ENCODE data around the gene MC2R. TPM values are rescaled to one million over a fixed set of nuclear protein-coding genes. Genes with fewer than 3 reads are reported as not detected.

The MC2R gene
- total RNA-seq, 2 donors from 2014 or later, result not detected

DNA sequence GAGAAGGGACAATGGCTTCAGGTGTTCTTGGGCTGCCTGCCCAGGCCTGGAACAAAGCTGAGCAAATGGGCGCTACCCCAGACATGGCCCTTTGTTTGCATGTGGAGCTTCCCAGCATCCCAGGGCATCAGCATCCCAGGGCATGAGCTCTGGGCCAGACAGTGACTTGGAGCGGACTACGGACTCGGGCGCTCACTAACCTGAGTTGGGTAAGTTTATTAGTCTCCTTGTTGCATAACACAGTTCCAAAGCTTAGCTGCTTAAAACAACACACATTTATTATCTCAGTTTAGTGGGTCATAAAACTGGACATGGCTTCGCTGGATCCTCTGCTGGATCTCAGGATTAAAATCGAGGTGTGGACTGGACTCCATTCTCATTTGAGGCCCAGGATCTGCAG lies 35.8 kb downstream of the MC2R start:
- Histone ChIP-seq H3K27ac (no peak overlapping the region), H3K9me3 (no peaks in the 10 kb centered on the region), H3K27me3 (no peaks in the 10 kb centered on the region), H3K4me1 (no peaks in the 10 kb centered on the region), H3K36me3 (no peaks in the 10 kb centered on the region), H3K4me3 (no peak overlapping the region)
- TF ChIP-seq, protein P1, sequence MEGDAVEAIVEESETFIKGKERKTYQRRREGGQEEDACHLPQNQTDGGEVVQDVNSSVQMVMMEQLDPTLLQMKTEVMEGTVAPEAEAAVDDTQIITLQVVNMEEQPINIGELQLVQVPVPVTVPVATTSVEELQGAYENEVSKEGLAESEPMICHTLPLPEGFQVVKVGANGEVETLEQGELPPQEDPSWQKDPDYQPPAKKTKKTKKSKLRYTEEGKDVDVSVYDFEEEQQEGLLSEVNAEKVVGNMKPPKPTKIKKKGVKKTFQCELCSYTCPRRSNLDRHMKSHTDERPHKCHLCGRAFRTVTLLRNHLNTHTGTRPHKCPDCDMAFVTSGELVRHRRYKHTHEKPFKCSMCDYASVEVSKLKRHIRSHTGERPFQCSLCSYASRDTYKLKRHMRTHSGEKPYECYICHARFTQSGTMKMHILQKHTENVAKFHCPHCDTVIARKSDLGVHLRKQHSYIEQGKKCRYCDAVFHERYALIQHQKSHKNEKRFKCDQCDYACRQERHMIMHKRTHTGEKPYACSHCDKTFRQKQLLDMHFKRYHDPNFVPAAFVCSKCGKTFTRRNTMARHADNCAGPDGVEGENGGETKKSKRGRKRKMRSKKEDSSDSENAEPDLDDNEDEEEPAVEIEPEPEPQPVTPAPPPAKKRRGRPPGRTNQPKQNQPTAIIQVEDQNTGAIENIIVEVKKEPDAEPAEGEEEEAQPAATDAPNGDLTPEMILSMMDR (IDR thresholded peaks at IDR 0.05), result no peak
- DNase-seq (ENCODE audit: low spot score), result no peak

DNA sequence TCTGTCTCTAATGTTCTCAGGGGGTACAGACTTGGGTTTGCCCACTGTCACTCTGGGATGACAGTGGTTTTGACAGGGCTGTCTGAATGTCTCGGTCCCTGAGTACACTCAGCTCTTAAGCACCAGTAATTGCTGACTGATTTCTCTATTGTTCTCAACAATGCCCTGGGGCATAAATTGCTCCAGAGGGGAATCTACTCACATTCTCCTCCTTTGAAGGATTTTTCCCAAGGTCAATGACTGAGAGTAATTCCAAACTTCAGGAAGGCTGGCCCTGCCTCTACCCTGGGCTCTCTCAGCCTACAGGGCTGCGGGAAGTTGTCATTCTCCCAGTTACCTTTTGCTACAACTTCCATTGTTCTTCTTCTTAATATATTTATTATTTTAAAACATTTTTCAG lies 36.5 kb downstream of the MC2R start:
- no peak for DNase-seq (ENCODE audit: low spot score)
- Histone ChIP-seq H3K36me3 (no peaks in the 10 kb centered on the region), H3K4me3 (no peak overlapping the region), H3K4me1 (no peaks in the 10 kb centered on the region), H3K9me3 (no peaks in the 10 kb centered on the region), H3K27ac (no peak overlapping the region), H3K27me3 (no peaks in the 10 kb centered on the region)
- TF ChIP-seq, protein P1 (IDR thresholded peaks at IDR 0.05), result no peak

DNA sequence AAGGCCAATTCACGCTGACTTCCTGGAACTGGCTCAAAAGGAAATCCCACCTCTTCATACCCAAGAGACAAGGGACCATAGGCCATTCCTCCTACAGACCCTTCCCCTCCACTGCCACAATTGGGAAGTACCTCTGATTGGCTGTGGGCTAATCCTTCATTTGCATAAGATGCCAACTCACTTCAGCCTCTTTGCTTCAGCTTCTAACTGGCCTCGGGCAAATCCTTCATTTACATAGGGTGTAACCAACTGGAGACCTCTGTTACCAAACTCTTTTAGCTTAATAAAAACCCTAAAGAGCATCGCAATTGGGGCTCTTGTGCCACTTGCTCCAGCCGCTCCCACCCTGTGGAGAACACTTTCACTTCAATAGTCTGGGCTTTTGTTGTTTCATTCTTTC lies 38.2 kb downstream of the MC2R start:
- Histone ChIP-seq H3K27ac (no peak overlapping the region), H3K9me3 (no peaks in the 10 kb centered on the region), H3K4me1 (no peaks in the 10 kb centered on the region), H3K4me3 (no peak overlapping the region), H3K27me3 (no peaks in the 10 kb centered on the region), H3K36me3 (no peaks in the 10 kb centered on the region)
- TF ChIP-seq, protein P1 (IDR thresholded peaks at IDR 0.05), result no peak
- DNase-seq (ENCODE audit: low spot score), result no peak

DNA sequence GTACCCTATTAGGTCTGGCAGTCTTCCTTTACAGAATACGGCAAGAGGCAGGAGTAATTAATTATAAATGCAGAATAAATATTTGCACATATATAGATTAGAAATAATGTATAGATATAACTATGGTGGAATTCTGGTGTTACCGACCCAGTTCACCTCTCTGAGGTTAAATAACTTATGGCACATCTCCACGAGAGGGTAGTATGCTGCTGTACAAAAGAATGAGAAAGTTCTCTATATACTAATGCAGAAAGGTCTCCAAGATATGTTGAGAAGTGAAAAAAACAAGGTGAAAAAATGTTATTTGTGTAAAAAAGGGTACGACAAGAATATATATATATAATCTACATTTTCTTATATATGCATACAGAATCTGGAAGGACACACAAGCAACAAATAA lies 40.8 kb downstream of the MC2R start:
- Histone ChIP-seq H3K27me3 (no peaks in the 10 kb centered on the region), H3K4me1 (no peaks in the 10 kb centered on the region), H3K36me3 (no peaks in the 10 kb centered on the region), H3K4me3 (no peak overlapping the region), H3K9me3 (no peaks in the 10 kb centered on the region), H3K27ac (no peak overlapping the region)
- no peak for DNase-seq (ENCODE audit: low spot score)
- TF ChIP-seq, protein P1 (IDR thresholded peaks at IDR 0.05), result no peak

DNA sequence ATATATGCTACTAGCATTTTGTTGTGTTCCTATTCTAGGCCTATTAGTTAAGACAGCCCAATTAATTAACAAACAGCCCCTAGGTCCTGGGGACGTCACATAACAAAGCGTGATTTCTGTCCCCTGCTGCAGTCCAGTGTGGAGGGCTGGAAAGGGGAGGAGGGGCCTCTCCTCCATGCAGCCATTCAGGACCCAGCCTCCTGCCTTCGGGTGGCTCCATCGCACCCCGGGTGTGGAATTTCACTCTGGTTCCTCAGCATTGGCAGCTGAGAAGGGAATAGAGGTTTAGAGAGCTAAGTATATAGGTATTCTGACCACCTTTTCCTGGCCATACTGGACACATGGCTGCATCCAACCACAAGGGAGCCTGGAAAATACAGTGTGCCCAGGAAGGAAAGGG lies 42.4 kb downstream of the MC2R start:
- Histone ChIP-seq H3K4me1 (no peaks in the 10 kb centered on the region), H3K27ac (no peak overlapping the region), H3K9me3 (no peaks in the 10 kb centered on the region), H3K36me3 (no peaks in the 10 kb centered on the region), H3K4me3 (no peak overlapping the region), H3K27me3 (no peaks in the 10 kb centered on the region)
- DNase-seq (ENCODE audit: low spot score), result no peak
- TF ChIP-seq, protein P1 (IDR thresholded peaks at IDR 0.05), result no peak

DNA sequence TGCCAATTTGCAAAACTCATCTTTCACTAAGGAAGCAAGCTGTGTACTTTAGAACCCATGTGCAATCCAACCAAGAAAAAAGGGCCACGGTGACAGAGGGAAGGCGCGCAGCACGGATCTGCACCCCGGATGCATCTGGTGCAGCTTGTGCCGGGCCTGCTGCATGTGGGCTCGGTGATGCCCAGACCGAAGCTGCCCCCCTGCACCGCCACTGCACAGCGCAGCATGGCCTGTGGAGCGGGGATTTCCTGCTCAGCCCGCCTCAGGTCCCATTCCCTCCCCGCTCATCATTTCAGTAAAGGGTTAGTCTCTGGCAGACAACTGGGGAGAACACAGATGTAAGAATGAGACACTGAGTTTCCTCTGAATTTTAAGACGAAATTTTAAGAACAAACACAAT lies 43.0 kb downstream of the MC2R start:
- no peak for DNase-seq (ENCODE audit: low spot score)
- no peaks in the 10 kb centered on the region for H3K9me3 ChIP-seq
- no peaks in the 10 kb centered on the region for H3K4me1 ChIP-seq
- no peaks in the 10 kb centered on the region for H3K27me3 ChIP-seq
- no peak overlapping the region for H3K27ac ChIP-seq
- no peak overlapping the region for H3K4me3 ChIP-seq
- H3K36me3 ChIP-seq, result no peaks in the 10 kb centered on the region
- TF ChIP-seq, protein P1 (IDR thresholded peaks at IDR 0.05), result no peak
